GM19467 (cell line): Measurements from ENCODE around the gene TMEM72.

Experiments used
- ATAC-seq: cut with Tn5 transposase; IDR thresholded peaks from one replicate; pipeline ENCODE4 v1.9.1; 2021; ENCODE audit warnings: mild to moderate bottlenecking, moderate library complexity; ENCODE audit not compliant: unreplicated experiment

TMEM72 gene

DNA sequence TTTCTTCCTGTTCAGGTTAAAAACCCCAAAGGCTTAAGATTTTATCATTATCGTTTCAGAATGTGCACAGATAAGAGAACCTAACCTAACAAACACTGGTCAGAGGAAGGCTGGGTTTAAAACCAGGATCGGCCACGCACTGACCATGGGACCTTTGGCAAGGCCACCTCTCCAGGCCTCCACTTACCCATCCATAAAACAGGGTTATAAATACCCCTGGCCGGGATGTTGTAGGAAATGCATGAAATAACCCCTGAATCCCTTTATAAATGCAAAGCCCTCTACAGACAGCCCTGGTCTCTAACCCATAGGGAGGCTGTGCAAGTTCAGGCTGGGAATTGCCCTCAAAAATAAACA lies 67.1 kb downstream of the TMEM72 start:
- no peak for ATAC-seq

DNA sequence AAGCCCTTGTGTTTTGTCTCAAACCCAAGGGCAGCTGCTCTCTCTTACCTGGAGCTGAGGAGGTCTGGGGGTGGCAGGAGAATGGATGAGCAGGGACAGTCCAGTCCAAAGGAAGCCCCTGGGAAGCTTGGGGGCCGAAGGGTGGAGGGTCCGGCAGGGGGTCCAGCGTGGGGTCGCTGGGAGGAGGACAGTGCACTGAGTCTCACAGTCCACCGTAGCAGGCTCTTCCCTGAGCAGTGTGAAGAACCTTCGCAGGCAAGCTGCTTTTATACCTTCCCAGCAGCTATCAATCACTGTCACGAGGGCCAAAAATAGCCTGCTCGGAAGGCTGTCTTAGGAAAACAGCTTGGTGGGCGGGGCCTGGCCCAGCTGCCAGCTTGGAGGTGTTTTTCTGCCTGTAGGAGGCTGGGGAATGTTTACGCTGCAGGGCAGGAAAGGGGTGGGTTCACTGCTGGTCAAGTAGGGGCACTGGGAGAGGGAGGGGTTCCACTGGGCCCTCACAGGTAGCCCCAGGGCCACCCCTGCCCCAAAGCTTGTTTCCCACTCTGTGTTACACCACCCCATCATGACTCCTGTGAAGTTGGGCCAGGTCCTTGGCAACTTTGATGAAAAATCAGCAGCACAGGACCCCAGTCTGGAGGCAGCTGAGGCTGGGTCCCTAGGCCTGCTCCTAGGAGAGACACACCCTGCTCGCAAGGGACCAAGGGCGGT lies 67.6 kb downstream of the TMEM72 start, which contains the start of gene DEPP1:
Gene DEPP1 (minus strand): TSS at position 240 of the 711 bp plus-strand sequence. CDS start 779 bp downstream, outside the sequence.
- no peak for ATAC-seq

DNA sequence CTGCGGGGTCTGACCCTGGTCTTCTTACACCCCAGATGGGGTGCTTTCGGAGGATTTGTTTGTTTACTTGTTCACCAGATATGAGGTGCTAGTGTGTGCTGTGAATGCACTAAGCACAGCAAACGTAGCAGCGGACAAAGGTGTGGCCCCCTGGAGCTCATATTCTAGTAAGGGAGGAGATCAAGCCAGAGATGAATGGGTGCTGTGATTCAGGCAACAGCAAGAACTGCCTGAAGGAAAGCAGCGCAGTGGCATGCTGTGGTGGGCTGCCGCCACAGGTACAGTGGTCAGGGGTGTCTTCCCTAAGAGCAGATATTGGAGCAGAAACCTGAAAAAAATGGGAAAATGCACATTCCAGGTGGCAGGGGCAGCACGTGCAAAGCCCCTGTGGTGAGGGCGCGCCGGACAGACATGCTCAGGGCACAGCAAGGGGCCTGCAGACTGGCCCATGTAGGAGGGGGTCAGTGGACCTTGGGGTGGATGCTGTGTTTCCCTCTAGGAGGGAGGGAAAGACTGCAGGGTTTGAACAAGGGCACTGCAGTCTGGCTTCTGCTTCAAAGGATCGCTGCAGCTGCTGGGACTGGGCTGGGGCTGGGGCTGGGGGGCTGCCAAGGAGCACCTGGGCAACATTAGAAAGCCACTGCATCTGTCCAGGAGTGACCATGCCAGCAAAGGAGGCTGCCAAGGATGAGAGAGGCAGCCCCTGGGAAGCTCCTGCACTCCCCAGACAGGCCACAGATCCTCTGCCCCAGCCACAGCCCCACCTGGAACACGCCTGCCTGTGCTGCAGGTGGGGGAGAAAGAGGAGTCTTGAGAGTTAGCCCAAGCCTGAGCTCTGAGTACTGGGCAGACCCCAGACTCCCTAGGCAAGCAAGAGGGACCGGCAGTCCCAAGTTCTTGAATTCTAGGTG lies 68.4 kb downstream of the TMEM72 start:
- no peak for ATAC-seq

DNA sequence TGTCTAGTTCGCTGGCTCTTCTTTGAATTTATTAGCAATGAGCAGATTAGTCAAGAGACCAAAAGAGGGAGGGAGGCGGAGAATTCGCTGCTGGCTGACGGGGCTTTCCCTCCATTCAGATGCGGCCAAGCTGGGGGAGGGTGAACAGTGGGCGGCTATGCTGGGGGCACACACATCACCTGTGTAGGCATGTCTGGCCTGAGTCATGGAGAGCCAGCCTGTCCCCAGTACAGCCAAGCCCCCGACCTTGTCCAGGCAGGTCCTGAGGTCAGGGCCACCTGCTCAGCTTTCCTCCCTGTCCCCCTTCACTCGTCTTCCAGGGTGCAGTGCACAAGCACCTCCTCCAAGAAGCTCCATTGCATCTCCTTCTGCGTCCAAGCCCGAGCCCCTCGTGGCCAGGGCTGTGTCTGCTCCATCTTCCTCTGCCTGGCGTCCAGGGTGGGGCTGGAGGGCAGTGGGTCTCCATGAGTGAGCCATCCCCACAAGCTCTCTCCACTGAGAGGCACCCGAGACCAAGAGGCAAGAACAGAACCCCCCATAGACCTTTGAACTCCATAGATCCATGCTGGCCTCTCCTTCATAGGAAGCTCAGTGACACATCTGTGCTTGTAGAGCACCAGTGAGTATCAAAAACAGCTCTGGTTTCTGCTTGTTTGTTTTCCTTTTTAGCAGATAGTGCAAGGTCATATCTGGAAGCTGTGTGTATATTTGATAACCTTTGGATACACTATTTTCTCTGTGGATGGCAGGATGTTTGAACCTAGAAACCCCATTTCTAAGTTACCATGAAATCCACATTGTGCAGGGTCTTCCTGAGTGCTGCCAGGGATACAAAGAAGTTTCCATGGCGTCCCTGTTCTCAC lies 69.4 kb downstream of the TMEM72 start:
- ATAC-seq: no peak

DNA sequence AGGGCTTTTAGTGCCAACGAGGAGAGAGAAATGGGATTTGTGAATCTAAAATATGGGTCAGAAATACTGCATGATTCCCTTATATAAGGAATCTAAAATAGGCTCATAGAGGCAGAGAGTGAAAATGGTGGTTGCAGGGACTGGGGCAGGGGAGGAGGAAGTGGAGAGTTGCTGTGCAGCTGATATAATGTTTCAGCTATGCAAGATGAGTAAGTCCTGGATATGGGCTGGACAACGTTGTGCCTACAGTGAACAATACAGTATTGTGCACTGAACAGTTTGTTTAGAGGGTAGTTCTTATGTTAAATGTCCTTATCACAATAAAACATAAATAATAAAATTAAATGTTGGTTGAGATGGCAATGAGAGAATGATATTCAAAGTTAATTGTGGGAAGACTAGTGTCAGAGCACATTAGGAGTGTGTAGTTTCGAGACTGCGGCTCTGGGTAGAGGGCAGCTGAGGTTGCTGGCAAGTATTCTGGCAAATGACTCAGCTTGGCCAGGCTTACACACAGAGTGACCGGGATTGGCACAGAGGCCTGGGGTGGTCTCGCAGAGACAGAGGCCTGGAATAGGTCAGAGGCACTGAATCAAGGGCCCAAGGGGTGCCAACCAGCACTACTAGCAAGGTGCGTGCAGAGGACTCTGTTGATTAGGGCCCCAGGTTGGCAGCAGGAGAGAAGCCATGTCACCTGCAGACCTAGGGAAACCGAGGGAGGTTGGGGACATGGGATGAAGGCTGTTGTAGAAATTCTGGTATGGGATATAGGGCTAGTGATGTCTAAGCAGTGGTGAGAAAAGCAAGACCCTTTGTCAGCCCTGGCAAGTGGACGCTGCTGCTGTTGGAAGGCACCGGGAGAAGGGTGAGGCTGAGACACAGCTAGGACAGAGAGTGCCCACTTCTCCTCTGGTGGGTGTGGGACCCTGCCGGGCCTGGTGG lies 70.3 kb downstream of the TMEM72 start:
- ATAC-seq: no peak

DNA sequence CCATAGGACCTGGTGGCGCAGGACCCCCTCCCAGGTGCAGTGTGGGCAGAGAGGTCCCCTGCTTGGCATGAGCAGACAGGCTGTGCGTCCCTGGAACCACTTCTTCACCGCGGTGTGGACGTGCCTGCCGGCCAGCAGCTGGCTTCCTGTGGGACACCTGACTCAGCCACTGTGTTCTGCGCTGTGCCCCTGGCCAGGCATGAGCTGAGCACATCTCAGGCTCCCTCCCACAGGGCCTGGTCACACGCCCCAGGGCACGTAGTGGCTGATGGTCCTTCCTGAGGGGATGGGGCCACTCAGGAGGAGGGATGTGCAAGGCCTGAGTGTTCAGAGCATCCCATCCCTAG lies 71.0 kb downstream of the TMEM72 start:
- ATAC-seq: no peak

DNA sequence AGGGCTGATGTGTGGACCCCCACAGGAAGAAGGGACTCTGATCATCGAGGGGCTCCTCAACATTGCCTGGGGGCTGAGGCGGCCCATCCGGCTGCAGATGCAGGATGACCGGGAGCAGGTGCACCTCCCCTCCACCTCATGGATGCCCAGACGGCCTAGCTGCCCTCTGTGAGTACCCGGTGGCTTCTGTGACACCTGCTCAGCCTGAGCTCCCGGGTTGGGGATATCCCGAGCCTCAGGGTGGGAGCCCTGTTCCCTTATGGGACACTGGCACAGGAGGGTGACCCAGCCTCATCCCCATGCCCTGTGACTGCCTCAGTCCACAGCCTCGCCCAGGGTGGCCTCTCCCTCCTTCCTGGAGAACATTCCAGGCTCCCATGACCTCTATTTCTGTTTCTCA lies 71.4 kb downstream of the TMEM72 start:
- no peak for ATAC-seq

DNA sequence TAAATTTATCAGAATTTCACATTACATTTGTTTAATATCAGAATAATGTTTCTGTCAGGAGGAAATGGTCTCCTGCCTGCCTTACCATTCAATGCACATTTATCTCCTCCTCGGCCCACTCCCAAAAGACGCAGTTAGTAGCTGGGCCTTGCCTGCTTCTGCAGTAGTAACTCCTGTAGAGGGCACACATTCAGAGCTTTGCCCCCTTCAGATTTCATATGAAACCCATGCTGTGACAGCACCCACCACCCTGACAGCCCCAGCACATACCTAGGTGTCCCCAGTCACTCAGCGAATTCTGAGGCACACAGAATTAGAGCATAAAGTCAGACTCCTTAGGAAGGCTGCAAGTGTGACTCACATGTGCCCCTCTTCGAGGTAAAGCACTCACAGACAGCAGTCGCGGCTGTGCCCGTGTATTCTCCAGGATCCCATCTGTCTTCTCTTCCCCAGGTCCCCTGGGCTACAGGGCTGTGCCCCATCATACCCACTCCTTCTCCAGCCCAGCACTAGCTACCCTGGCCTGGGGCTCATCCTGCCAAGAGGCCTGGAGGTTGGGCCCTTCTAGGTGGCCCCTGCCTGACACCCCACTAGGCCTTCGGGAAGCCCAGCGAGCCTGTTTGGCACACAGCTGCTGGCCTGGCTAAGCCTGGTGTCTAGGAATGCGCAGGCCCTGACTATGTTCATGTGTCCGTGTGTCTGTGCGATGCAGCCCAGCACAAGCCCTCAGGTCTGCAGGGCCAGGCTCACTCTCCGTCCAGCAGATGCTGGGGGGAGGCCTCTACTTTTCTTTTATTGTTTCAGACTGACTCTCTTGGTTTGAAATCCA lies 72.1 kb downstream of the TMEM72 start:
- no peak for ATAC-seq

DNA sequence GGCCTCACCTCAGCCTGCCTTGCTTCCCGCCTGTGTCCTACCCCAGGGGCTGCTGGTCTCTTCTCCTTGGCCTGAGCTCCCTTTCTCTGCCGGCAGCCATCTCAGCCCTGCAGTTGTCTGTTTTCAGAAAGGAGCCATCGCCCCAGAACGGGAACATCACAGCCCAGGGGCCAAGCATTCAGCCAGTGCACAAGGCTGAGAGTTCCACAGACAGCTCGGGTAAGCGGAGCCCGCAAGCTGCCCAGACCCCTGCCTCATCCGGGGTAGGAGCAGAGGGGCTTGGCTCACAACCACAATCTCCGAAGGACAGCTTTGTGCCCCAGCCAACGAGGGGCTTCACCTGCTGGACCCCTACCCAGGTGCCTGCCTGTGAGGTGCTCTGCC lies 72.8 kb downstream of the TMEM72 start:
- no peak for ATAC-seq

DNA sequence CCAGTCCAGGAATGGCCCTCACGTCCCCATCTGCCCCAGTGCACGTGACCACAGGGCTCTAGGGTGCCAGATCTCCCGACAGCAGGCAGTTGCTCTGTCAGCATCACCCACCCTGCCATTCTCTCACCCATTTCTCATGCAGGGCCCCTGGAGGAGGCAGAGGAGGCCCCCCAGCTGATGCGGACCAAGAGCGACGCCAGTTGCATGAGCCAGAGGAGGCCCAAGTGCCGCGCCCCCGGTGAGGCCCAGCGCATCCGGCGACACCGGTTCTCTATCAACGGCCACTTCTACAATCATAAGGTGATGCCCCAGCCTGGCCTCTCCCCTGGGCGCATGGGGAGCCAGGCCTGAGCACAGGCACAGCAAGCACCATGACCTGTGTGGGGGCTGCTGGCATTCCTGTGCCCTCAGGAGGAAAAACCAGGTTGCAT lies 73.5 kb downstream of the TMEM72 start:
- ATAC-seq: no peak

DNA sequence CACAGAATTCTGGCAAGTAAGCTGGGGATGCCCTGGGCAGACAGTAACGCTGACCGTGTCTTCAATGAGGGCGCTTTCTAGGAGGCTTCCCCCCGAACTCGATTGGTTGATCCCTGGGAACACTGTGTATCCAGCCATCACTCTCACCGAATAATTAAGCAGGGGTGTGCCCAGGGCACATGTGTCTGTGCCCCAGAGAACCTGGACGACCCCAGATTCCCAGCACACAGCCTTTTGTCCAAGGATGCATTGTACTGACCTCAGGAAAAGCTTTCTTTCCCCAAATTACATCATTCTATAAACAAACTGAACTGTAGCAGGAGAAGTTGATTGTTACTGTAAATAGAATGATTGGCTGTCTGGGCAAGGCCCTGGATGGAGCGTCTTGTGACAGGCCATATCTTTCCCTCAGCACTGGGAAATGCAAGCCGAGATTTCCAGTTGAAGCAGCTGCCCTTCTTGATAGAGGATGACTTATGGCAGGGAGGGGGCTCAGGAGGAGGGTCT lies 74.1 kb downstream of the TMEM72 start:
- no peak for ATAC-seq

DNA sequence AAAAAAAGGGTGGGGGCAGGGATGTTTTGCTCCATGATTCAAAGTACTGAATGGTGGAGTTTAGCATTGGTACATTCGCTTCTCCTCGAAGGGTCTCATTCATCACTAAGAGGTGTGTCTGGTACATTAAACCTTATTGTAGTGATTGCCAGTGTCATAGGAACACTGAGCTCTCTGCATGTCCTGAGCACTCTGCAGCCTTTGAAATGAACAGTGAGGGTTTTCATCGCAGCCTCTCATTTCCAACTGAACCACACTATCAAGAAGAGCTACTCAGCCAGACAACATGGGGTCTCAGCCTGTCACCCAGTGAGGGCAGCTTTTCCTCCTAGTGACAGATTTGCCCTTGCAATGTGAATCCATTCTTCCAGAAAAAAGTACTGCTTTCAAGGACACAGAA lies 75.0 kb downstream of the TMEM72 start:
- ATAC-seq: no peak
